ENCODE measurements around the gene FYB1.

DNA sequence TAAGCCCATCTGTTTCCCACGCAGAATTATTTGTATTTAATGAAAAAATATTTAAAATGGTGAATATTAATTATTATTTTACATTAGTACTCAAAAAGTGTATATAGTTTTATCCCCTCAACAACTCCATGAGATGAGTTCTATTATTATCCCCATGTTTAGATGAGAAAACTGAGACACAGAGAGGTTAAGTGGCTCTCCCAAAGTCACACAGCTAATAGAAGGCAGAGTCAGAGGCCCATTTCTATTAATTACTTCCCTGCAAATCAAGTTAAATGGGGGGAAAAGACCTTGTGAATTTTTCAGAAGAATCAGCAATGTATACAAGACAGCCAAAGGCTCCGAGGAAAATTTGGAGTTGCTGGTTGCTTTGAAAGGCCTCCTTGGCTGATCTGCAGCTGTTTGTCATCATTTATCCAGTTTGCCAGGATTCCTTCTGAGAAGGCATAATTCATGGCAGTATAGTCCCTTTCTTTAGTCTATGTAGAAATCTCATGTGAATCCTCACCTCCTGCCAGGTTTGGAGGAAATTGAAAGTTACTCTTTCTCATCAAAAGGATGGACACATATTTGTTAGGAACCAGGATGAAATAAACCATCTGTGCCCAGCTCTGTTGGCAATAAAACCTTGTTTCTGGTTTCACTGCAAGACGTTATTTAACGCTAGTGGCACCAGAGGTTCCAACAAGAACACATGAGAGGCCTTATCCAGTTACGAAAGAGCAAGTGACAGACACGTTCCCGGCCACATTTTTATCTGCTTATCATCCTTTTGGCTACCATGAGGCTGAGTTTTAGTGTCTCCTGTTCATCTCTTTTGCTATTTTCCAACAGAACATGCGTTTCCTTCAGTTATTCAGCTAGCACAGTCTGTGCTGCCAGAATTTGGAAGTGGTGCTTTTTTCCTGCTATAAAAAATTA is 621 bp downstream of the FYB1 start:
- no peak for TF ChIP-seq CTCF (IDR thresholded peaks at IDR 0.05 in 2 of 3, conservative IDR thresholded peaks at IDR 0.05 in 1 of 3; ENCODE audit: borderline replicate concordance in 1 of 3, insufficient read depth in 1 of 3, low read depth in 2 of 3, low read length in 2 of 3)
- TF ChIP-seq ZNF274 (IDR thresholded peaks at IDR 0.05; ENCODE audit: low read depth, low read length) = no peak
- TF ChIP-seq SIN3A (IDR thresholded peaks at IDR 0.05; ENCODE audit: low read depth) = no peak
- no peak for TF ChIP-seq POLR2AphosphoS5 (IDR thresholded peaks at IDR 0.05; ENCODE audit: low read depth, low read length)
- TF ChIP-seq EGR1 (IDR thresholded peaks at IDR 0.05; ENCODE audit: low read depth) = no peak
- no peak for TF ChIP-seq TCF7L2 (IDR thresholded peaks at IDR 0.05; ENCODE audit: borderline replicate concordance, extremely low read depth, insufficient read depth, insufficient read length)
- TF ChIP-seq POLR2A (IDR thresholded peaks at IDR 0.05; ENCODE audit: borderline replicate concordance, extremely low read depth, insufficient read depth, insufficient read length) = no peak
- TF ChIP-seq SP1 (IDR thresholded peaks at IDR 0.05; ENCODE audit: low read depth) = no peak
- no peak for TF ChIP-seq REST (IDR thresholded peaks at IDR 0.05; ENCODE audit: low read depth)
- TF ChIP-seq EZH2 (IDR thresholded peaks at IDR 0.05) = no peak
- no peak for TF ChIP-seq ELF1 (IDR thresholded peaks at IDR 0.05; ENCODE audit: borderline replicate concordance, low read depth)
- TF ChIP-seq JUND (IDR thresholded peaks at IDR 0.05) = no peak
- TF ChIP-seq, protein P1, sequence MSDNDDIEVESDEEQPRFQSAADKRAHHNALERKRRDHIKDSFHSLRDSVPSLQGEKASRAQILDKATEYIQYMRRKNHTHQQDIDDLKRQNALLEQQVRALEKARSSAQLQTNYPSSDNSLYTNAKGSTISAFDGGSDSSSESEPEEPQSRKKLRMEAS (IDR thresholded peaks at IDR 0.05) = no peak
- TF ChIP-seq YY1 (IDR thresholded peaks at IDR 0.05; ENCODE audit: extremely low read depth, insufficient replicate concordance, low read depth, low read length) = no peak

Data from HCT116 (cell line).